Measurements from ENCODE around the gene TEP1.
"Not testable (repeated sequence)": the region's sequence is repeated elsewhere in the genome, so short reads cannot be mapped to it uniquely, and the experiment has no call there.

The TEP1 gene

GRCh38 chr14:20343862-20344220 lies 69.5 kb downstream of the TEP1 start:
- no peak for TF ChIP-seq CTCF (IDR thresholded peaks at IDR 0.05; ENCODE audit: insufficient read depth, low read length, poor library complexity, severe bottlenecking)
- no peak for TF ChIP-seq EZH2phosphoT487 (conservative IDR thresholded peaks at IDR 0.05; ENCODE audit: low read length)

GRCh38 chr14:20343092-20343861 lies 70.0 kb downstream of the TEP1 start, which contains the start of gene PARP2:
Gene PARP2 (plus strand): TSS chr14:20343635. CDS start chr14:20343642, 7 bp downstream.
- H2AFZ ChIP-seq (ENCODE audit: low read depth, low read length, severe bottlenecking): peak within 1 kb of the TSS; percentile 87
- TF ChIP-seq EZH2phosphoT487 (conservative IDR thresholded peaks at IDR 0.05; ENCODE audit: low read length): no peak
- no peak for TF ChIP-seq CTCF (IDR thresholded peaks at IDR 0.05; ENCODE audit: insufficient read depth, low read length, poor library complexity, severe bottlenecking)
- peaks cover 11% of the 10 kb centered on the region; the same call in 1 of the 2 replicates for H3K36me3 ChIP-seq (ENCODE audit: low read length)
- H3K27me3 ChIP-seq (ENCODE audit: low read length): no peaks in the 10 kb centered on the region
- H3K79me2 ChIP-seq (ENCODE audit: insufficient read depth, low read length): peaks cover 18% of the 10 kb centered on the region
- H3K27ac ChIP-seq (ENCODE audit: low read depth, low read length): peak within 1 kb of the TSS; percentile 64
- peak within 1 kb of the TSS; percentile 68 for H3K4me3 ChIP-seq (ENCODE audit: insufficient read depth, low read length, poor library complexity, severe bottlenecking)
- H3F3A ChIP-seq (ENCODE audit: insufficient read depth): peaks cover 26% of the 10 kb centered on the region
- H3K9me3 ChIP-seq (ENCODE audit: insufficient read depth, low read length): no peaks in the 10 kb centered on the region
- peak within 1 kb of the TSS; percentile 72 for H3K9ac ChIP-seq (ENCODE audit: low read length)
- H4K20me1 ChIP-seq (ENCODE audit: low read depth, low read length): no peaks in the 10 kb centered on the region
- H3K9me2 ChIP-seq (replicated peaks; ENCODE audit: insufficient read depth, low read length): no peaks in the 10 kb centered on the region
- peak within 1 kb of the TSS; percentile 74 for H3K4me2 ChIP-seq (ENCODE audit: low read depth, low read length, poor library complexity, severe bottlenecking)

More at GRCh38 chr14:20343862-20344220, 69.5 kb downstream of the TEP1 start:
- Histone ChIP-seq H3K36me3 (ENCODE audit: low read length) (peaks cover 11% of the 10 kb centered on the region; the same call in 1 of the 2 replicates), H3K9ac (ENCODE audit: low read length) (peak overlapping the region; percentile 72), H3K27me3 (ENCODE audit: low read length) (no peaks in the 10 kb centered on the region), H3K9me2 (replicated peaks; ENCODE audit: insufficient read depth, low read length) (no peaks in the 10 kb centered on the region), H3F3A (ENCODE audit: insufficient read depth) (peaks cover 26% of the 10 kb centered on the region), H3K9me3 (ENCODE audit: insufficient read depth, low read length) (no peaks in the 10 kb centered on the region), H3K79me2 (ENCODE audit: insufficient read depth, low read length) (peaks cover 18% of the 10 kb centered on the region), H4K20me1 (ENCODE audit: low read depth, low read length) (no peaks in the 10 kb centered on the region), H3K4me2 (ENCODE audit: low read depth, low read length, poor library complexity, severe bottlenecking) (peak overlapping the region; percentile 74), H3K27ac (ENCODE audit: low read depth, low read length) (peak overlapping the region; percentile 64), H2AFZ (ENCODE audit: low read depth, low read length, severe bottlenecking) (peak overlapping the region; percentile 81), H3K4me3 (ENCODE audit: insufficient read depth, low read length, poor library complexity, severe bottlenecking) (peak overlapping the region; percentile 68)

- Histone ChIP-seq H3K9me2 (replicated peaks; ENCODE audit: insufficient read depth, low read length) (no peaks in the 10 kb centered on the region), H3K36me3 (ENCODE audit: low read length) (peaks cover 2% of the 10 kb centered on the region; the same call in 1 of the 2 replicates), H3K79me2 (ENCODE audit: insufficient read depth, low read length) (peaks cover 18% of the 10 kb centered on the region), H3K27ac (ENCODE audit: low read depth, low read length) (peak overlapping the region; percentile 64; the same call in 1 of the 2 replicates), H3K4me2 (ENCODE audit: low read depth, low read length, poor library complexity, severe bottlenecking) (peak overlapping the region; percentile 74), H3K9me3 (ENCODE audit: insufficient read depth, low read length) (no peaks in the 10 kb centered on the region), H2AFZ (ENCODE audit: low read depth, low read length, severe bottlenecking) (peak overlapping the region; percentile 87), H4K20me1 (ENCODE audit: low read depth, low read length) (no peaks in the 10 kb centered on the region), H3K4me3 (ENCODE audit: insufficient read depth, low read length, poor library complexity, severe bottlenecking) (peak overlapping the region; percentile 68), H3K27me3 (ENCODE audit: low read length) (no peaks in the 10 kb centered on the region), H3F3A (ENCODE audit: insufficient read depth) (peaks cover 26% of the 10 kb centered on the region), H3K9ac (ENCODE audit: low read length) (peak overlapping the region; percentile 72)
- no peak for TF ChIP-seq EZH2phosphoT487 (conservative IDR thresholded peaks at IDR 0.05; ENCODE audit: low read length)
- TF ChIP-seq CTCF (IDR thresholded peaks at IDR 0.05; ENCODE audit: insufficient read depth, low read length, poor library complexity, severe bottlenecking): no peak
Observed at GRCh38 chr14:20341646-20342045, 71.7 kb downstream of the TEP1 start.

- Histone ChIP-seq H3F3A (ENCODE audit: insufficient read depth) (peaks cover 26% of the 10 kb centered on the region), H3K79me2 (ENCODE audit: insufficient read depth, low read length) (peaks cover 18% of the 10 kb centered on the region), H3K4me2 (ENCODE audit: low read depth, low read length, poor library complexity, severe bottlenecking) (peak overlapping the region; percentile 74)
- H3K9me2 ChIP-seq (replicated peaks; ENCODE audit: insufficient read depth, low read length); H3K27ac ChIP-seq (ENCODE audit: low read depth, low read length); H3K9me3 ChIP-seq (ENCODE audit: insufficient read depth, low read length); H3K9ac ChIP-seq (ENCODE audit: low read length); H3K36me3 ChIP-seq (ENCODE audit: low read length); H4K20me1 ChIP-seq (ENCODE audit: low read depth, low read length); H3K27me3 ChIP-seq (ENCODE audit: low read length); H3K4me3 ChIP-seq (ENCODE audit: insufficient read depth, low read length, poor library complexity, severe bottlenecking); H2AFZ ChIP-seq (ENCODE audit: low read depth, low read length, severe bottlenecking): not testable (repeated sequence)
Observed at GRCh38 chr14:20341032-20341431, 72.3 kb downstream of the TEP1 start.

Data from SU-DHL-6 (cell line).